NOMO-1 (cell line): Measurements from ENCODE around the gene SSH2.
"Not testable (repeated sequence)": the region's sequence is repeated elsewhere in the genome, so short reads cannot be mapped to it uniquely, and the experiment has no call there.

Source experiments
- DNase-seq, 2 experiments: peaks; one replicate each; lab custom pipeline; 2025; ENCODE audit not compliant: unreplicated experiment in 2 of 2; lab: John Stamatoyannopoulos, UW

The SSH2 gene

GRCh38 chr17:29930409-29931010, 482 bp upstream of the SSH2 start:
- DNase-seq: peak; percentile 70 to 75

DNA sequence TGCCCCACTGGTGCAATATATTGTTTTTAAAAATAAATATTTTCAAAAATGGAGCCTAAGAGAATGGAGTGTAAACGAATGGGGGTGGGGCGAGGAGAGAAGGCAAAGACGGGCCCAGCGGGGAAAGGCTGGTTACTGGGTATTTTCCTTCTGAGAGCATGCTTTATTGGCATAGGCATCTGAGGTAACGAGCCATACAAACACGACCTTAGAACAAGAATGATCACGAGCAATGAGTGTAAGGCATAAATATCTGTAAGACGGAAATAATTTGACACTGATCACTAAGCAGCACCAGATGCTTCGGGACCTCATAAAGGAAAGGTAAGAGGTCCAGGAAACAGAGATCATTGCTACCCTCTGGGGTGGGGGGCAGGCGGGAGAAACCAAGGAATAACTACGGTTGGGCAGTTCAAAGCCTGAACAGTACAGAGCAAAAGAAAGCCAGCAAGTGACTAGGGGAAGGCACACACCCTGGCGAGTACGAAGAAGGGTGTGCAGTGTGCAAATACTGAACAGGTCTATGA, 959 bp downstream of the SSH2 start:
- peak; percentile 21 to 34 for DNase-seq

GRCh38 chr17:29927546-29927945, 2.5 kb downstream of the SSH2 start:
- no peak for DNase-seq

GRCh38 chr17:29924786-29925185, 5.2 kb downstream of the SSH2 start:
- DNase-seq: no peak

DNA sequence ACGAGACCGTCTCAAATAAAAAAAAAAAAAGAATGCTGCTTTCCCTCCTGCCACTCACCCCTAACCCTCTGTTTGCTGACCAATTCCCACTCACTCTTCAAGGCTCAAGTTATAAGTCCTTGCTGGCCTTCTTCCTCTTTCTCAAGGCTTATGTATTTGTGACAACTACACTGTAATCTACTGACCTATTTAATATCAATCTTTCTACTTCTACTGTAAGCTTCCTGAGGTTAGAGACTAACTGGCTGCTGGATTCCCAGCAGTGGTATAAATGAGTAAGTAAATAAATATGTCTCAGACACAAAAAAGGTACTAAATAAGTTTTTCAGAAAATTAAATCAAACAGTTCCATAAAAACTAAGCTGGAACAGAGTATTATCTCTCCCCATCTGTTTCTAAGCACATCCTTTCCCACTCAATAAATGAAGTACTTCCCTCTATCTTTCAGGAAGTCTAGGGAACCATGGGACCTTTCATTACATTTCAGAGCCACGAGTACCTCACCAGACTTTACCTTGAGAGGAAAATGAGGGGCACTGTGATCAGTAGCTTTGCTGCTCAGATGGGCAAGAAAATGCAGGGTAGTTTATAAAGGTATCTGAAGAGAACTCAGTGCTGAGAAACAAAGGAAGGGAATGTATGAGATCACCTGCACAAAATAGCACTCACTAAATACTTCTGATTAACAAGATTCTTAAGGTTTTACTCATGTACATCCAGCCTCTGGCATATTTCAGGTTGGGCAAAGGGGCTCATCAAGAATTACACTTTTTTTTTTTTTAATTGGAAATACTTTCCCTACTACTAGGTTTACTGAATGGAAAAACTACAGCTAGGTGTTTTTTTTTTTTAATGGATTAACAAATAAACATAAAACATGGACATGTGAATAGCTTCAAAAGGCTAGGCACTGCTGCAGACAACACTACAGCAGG, 10.8 kb downstream of the SSH2 start:
- no peak for DNase-seq

DNA sequence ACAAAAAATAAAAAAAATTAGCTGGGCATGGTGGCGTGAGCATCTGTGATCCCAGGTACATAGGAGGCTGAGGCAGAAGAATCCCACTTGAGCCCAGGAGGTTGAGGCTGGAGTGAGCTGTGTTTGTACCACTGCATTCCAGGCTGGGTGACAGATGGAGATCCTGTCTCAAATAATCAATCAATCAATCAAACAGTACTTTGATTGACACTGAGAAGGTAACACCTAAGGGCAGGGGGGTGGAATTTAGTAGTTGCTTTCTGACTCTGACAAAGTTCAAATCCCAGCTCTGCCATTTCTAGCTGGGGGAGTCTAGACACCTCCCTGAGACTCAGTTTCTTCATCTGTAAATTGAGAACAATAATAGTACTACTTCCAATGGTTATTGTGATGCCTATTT, 12.0 kb downstream of the SSH2 start:
- no peak for DNase-seq

- no peak for DNase-seq
These were observed 15.1 kb downstream of the SSH2 start for GRCh38 chr17:29914819-29915537.

- no peak for DNase-seq
These were observed 18.3 kb downstream of the SSH2 start for GRCh38 chr17:29911641-29912177.

- DNase-seq: no peak
These were observed 20.6 kb downstream of the SSH2 start for GRCh38 chr17:29909236-29910003.

- no peak for DNase-seq
These were observed 23.1 kb downstream of the SSH2 start for GRCh38 chr17:29906969-29907368.

- no peak for DNase-seq
These were observed 24.2 kb downstream of the SSH2 start for GRCh38 chr17:29905879-29906167.

- DNase-seq: no peak
These were observed 24.7 kb downstream of the SSH2 start for GRCh38 chr17:29905086-29905878.

- DNase-seq: no peak
These were observed 26.6 kb downstream of the SSH2 start for GRCh38 chr17:29903471-29903870.

- DNase-seq: not testable (repeated sequence)
These were observed 32.9 kb downstream of the SSH2 start for GRCh38 chr17:29897136-29897535.

DNA sequence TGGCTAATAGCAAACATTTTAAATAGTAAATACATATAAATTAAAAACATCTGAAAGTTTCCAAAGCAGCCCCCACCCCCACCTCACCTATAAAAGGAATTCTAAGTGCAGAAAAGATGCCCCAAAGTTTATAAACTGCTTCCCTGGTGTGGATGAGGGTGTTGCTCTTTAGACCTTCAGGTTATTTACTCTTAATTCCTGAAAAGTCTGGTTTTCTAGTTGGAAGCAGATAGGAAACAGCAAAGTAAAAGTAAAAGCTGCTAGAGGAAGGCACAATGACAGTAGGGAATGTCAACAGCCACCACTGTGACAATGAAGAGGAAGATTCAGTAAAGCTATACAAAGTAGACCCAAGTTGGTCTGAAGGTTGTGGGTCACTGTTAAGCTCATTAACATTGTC, 37.8 kb downstream of the SSH2 start:
- no peak for DNase-seq

DNA sequence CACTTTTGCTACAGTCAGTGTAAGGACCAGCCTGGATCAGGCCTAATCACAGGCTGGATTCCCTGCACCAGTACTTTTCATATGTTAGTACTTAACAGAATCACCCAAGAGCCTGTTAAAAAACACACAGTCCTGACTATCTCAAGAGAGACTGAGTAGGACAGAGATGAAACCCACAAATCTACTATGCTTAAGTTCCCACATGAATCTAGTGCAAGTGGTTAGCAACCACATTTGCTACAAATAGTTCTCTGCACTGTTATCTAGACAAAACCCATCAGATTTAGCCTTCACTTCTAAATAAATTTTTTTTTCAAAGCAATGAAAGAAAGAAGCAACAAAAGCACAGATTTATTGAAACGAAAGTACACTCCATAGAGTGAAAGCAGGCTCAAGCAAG, 38.9 kb downstream of the SSH2 start:
- no peak for DNase-seq

GRCh38 chr17:29885031-29885640, 44.9 kb downstream of the SSH2 start:
- peak; percentile 63 to 92 for DNase-seq

DNA sequence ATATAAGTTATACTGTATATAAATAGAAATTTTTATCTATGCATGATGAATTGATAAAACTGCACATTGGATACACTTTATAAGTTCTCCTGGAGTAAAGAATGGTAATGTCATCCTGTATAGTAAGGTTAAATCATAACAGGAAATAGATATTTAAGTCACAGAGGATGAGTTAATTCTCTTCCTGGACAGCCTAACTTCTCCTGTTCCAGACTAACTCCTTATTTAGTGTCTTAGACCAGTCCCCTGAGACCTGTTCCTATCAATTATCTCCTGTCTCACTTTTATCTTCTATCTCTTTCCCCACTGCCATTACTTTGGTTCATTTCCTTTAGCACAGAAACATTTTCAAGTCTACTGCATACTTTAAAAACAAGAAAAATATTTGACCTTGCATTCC, 46.5 kb downstream of the SSH2 start:
- no peak for DNase-seq

DNA sequence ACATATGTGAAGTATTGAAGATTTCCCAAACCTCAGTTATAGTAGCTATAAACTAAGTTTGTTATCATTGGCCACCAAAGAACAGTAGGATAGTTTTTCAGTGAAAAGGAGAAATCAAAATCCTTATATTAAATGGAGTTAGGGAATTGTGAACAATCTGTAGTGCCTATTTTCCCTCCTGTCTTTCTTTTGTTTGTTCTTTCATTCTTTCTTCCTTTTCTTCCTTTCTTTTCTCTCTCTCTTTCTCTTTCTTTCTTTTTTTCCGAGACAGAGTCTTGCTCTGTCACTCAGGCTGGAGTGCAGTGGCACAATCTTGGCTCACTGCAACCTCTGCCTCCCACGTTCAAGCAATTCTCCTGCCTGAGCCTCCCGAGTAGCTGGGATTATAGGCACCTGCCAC, 48.8 kb downstream of the SSH2 start:
- DNase-seq: no peak
